NCI-H1417 treated with DMSO at 0.1 percent for 48 hours (cell line): ENCODE measurements around the gene EPC1.
"Not testable (repeated sequence)": the region's sequence is repeated elsewhere in the genome, so short reads cannot be mapped to it uniquely, and the experiment has no call there.

Experiments
- DNase-seq: peaks from one replicate; lab custom pipeline; 2025; lab: John Stamatoyannopoulos, UW

Gene EPC1

GRCh38 chr10:32234471-32234870, 112.5 kb downstream of the EPC1 start:
- no peak for DNase-seq

DNA sequence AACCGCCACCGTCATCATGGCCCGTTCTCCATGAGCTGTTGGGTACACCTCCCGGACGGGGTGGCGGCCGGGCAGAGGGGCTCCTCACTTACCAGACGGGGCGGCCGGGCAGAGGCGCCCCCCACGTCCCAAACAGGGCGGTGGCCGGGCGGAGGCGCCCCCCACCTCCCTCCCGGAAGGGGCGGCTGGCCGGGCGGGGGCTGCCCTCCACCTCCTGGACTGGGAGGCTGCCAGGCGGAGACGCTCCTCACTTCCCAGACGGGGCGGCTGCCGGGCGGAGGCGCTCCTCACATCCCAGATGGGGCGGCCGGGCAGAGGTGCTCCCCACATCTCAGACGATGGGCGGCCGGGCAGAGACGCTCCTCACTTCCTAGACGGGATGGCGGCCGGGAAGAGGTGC, 113.6 kb downstream of the EPC1 start:
- DNase-seq, result not testable (repeated sequence)

GRCh38 chr10:32232378-32232777, 114.6 kb downstream of the EPC1 start:
- DNase-seq, result no peak

GRCh38 chr10:32229788-32230187, 117.2 kb downstream of the EPC1 start:
- DNase-seq, result not testable (repeated sequence)

DNA sequence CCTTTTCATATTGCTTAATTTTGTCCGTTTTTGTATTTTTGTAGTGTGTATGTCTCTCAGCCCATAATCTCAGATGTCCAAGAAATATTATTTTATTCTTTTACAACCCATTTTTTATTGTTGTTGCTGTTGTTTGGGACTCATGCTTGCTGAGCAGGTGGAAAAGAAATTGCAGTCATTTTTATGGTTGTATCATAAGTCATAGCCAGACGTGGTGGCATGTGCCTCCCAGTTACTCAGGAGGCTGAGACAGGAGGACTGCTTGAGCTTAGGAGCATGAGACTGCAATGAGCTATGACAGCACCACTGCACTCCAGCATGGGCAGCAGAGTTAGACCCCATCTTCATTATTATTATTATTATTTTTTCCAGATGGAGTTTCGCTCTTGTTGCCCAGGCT, 117.8 kb downstream of the EPC1 start:
- no peak for DNase-seq

DNA sequence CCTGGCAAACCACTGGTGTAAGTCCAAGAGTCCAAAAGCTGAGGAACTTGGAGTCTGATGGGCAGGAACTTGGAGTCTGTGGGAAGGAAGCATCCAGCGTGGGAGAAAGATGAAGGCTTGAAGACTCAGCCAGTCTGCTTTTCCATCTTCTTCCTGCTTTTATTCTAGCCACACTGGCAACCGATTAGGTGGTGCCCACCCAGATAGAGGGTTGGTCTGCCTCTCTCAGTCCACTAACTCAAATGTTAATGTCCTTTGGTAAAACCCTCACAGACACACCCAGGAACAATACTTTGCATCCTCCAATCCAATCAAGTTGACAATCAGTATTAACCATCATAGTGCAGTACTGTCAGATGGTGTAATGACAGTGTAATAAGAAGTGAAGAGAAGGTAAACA, 119.2 kb downstream of the EPC1 start:
- no peak for DNase-seq

DNA sequence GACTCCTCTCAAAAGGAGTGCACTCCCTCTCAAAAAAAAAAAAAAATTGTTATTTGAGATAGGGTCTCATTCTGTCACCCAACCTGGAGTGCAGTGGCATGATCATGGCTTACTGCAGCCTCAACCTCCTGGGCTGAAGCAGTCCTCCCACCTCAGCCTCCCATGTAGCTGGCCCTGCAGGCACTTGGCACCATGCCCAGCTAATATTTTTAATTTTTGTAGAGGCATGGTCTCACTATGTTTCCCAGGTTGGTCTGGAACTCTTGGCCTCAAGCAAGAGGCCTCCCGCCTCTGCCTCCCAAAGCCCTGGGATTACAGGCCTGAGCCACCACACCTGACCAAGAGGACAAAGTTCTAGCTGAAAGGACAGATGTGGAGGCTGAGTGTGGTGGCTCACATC, 120.3 kb downstream of the EPC1 start:
- no peak for DNase-seq

DNA sequence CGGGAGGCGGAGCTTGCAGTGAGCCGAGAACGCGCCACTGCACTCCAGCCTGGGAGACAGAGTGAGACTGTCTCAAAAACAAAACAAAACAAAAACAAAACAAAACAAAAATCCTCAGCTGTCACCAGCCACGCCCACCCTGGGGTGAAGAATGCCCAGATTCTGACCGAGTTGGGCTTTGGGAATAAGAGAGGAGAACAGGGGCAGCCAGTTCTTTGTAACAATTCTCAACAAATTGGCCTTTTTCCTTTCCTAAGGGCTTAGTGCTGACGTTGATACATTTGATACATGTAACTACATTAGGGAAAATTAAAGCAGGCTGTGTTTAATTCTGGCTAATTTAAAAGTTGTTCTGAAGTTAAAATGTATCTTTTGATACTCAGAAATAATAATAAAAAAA, 121.0 kb downstream of the EPC1 start:
- DNase-seq, result no peak

DNA sequence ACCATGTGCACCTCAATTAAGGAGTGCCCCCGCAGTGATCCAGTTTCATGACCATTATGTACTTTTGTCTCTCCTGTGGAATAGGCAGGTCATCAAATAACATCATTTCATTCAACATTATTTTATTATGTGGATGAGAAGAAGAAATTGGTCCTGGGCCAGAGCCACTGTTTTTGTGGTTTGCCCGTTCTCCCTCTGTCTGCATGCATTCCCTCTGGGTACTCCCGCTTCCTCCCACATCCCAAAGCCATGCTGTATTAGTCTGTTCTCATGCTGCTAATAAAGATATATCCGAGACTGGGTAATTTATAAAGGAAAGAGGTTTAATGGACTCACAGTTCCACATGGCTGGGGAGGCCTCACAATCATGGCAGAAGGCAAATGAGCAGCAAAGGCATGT, 124.6 kb downstream of the EPC1 start:
- DNase-seq, result not testable (repeated sequence)

- DNase-seq, result not testable (repeated sequence)
These were observed 127.8 kb downstream of the EPC1 start for GRCh38 chr10:32219156-32219555.

DNA sequence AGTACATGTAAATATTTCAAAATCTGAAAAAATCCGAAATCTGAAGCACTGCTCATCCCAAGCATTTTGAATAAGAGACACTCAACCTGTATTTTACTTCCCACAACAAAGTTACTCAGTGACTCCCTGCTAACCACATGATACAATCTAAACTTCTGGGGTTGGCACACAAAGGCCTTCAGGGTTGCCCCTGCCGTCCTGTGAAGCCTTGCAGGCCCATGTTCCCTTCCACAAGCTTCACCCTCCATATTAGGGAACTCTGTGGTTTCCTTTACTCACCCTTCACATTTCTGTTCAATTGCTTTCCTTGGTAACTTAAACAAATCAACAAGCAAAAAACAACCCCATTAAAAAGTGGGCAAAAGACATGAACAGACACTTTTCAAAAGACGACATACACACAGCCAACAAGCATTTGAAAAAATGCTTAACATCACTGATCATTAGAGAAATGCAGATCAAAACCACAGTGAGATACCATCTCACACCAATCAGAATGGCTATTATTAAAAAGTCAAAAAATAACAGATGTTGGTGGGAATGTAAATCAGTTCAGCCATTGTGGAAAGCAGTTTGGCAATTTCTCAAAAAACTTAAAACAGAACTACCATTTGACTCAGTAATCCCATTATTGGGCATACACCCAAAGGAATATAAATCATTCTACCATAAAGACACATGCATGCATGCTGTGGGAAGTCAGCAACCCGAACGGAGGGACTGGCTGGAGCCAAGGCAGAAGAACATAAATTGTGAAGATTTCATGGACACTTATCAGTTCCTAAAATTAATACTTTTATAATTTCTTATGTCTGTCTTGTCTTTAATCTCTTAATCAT, 128.5 kb downstream of the EPC1 start:
- DNase-seq, result not testable (repeated sequence)
